HepG2 (cell line): Measurements from ENCODE around the gene ARSH. TPM values are rescaled to one million over a fixed set of nuclear protein-coding genes. Genes with fewer than 3 reads are reported as not detected.

ENCODE experiments used
- ATAC-seq: fragments of 200-7000 bp; cut with Tn5 transposase; 3 replicates; pipeline ENCODE4 v1.9.1; 2020; ENCODE audit warnings: mild to moderate bottlenecking, moderate library complexity
- BruUV-seq: library from RNA; stranded (reverse); fragments of 400-500 nt; replicated peaks from 2 replicates; lab custom pipeline; 2021; lab: Mats Ljungman, UMichigan
- CTCF ChIA-PET: fragments of 300-600 bp; formaldehyde crosslinking; extraction: SDS; loops from one replicate; lab custom pipeline; 2021; ENCODE audit warnings: low total read pairs, inconsistent platforms, low intra/inter-chr PET ratio; lab: Yijun Ruan, JAX
- POLR2A ChIA-PET: fragments of 350-600 bp; sonication (Branson Sonifier 250); formaldehyde crosslinking; loops from one replicate; lab custom pipeline; 2020; ENCODE audit warnings: antibody characterized with exemption, inconsistent platforms; lab: Yijun Ruan, JAX
- DNase-seq: peaks from one replicate; pipeline ENCODE4 v3.0.0-alpha.2; 2015; ENCODE audit warnings: low spot score
- FAIRE-seq: peaks from 3 replicates; lab custom pipeline; 2011; peaks lifted over from hg19 to GRCh38; lab: Jason Lieb, UNC
- H2AFZ ChIP-seq: one replicate; pipeline ENCODE4 v1.6.1; 2011; ENCODE audit warnings: low read length, inconsistent platforms
- H3K27ac ChIP-seq: fragments of 300-600 bp; 3 replicates; pipeline ENCODE4 v1.8.0; 2011; ENCODE audit warnings: mixed run types, mild to moderate bottlenecking, mixed read lengths, low read length, inconsistent platforms; ENCODE audit not compliant: insufficient read depth; ENCODE audit errors: extremely low read length
- H3K27me3 ChIP-seq, 2 experiments: fragments of 200-600 bp in 1 of 2; 2 replicates in 1 of 2; 3 replicates in 1 of 2; pipeline versions ENCODE4 v1.6.0 to v1.8.0; 2011; ENCODE audit warnings: low read length in 2 of 2, mild to moderate bottlenecking in 2 of 2, moderate library complexity in 2 of 2, inconsistent platforms in 1 of 2; ENCODE audit not compliant: insufficient read depth in 2 of 2, control insufficient read depth in 1 of 2
- H3K36me3 ChIP-seq, 2 experiments: fragments of 200-600 bp in 1 of 2; replicated peaks in 1 of 2; 2 replicates in 1 of 2; 3 replicates in 1 of 2; pipeline versions ENCODE4 v1.5.1 to v1.8.0; 2011; ENCODE audit warnings: low read length in 2 of 2, inconsistent platforms in 1 of 2; ENCODE audit not compliant: insufficient read depth in 2 of 2, control insufficient read depth in 1 of 2
- H3K4me1 ChIP-seq: 2 replicates; pipeline ENCODE4 v1.5.1; 2012; ENCODE audit warnings: low read length, inconsistent platforms; ENCODE audit not compliant: insufficient read depth
- H3K4me2 ChIP-seq: 2 replicates; pipeline ENCODE4 v1.6.0; 2011; ENCODE audit warnings: low read depth, low read length, inconsistent platforms
- H3K4me3 ChIP-seq, 3 experiments: fragments of 200-600 bp in 1 of 3; sonication (generic), shearing (Covaris generic) in 1 of 3; replicated peaks in 1 of 3; 2 replicates each; pipeline ENCODE4 v1.5.1; 2011 to 2016; ENCODE audit warnings: low read length in 3 of 3, inconsistent platforms in 2 of 3, low read depth in 2 of 3, mild to moderate bottlenecking in 2 of 3, control low read depth in 1 of 3, mixed read lengths in 1 of 3; ENCODE audit not compliant: insufficient read depth in 1 of 3
- H3K79me2 ChIP-seq: one replicate; pipeline ENCODE4 v1.6.1; 2011; ENCODE audit warnings: low read length, inconsistent platforms; ENCODE audit not compliant: insufficient read depth
- H3K9ac ChIP-seq: 2 replicates; pipeline ENCODE4 v1.6.0; 2011; ENCODE audit warnings: mild to moderate bottlenecking, low read depth, low read length, inconsistent platforms; ENCODE audit not compliant: insufficient read depth
- H3K9me3 ChIP-seq: 2 replicates; pipeline ENCODE4 v1.5.1; 2012; ENCODE audit warnings: mild to moderate bottlenecking, low read length
- H4K20me1 ChIP-seq: 2 replicates; pipeline ENCODE4 v1.6.0; 2011; ENCODE audit warnings: inconsistent platforms, mild to moderate bottlenecking, low read length, moderate library complexity; ENCODE audit not compliant: insufficient read depth
- AGO1 ChIP-seq: fragments of 200-400 bp; formaldehyde crosslinking; IDR thresholded peaks from 2 replicates; pipeline ENCODE4 v1.6.1; 2017; ENCODE audit warnings: mild to moderate bottlenecking, low read depth, low read length, moderate library complexity; ENCODE audit not compliant: poor library complexity, severe bottlenecking
- BCL6 ChIP-seq: IDR thresholded peaks from 2 replicates; pipeline ENCODE4 v1.6.1; 2016; ENCODE audit warnings: missing genetic modification reagents, missing compliant biosample characterization
- CHD4 ChIP-seq: fragments of 200-600 bp; sonication (generic); IDR thresholded peaks from 2 replicates; pipeline ENCODE4 v1.7.0; 2017; ENCODE audit warnings: mild to moderate bottlenecking, low read length, borderline replicate concordance
- GATAD2A ChIP-seq: IDR thresholded peaks from 2 replicates; pipeline ENCODE4 v1.6.1; 2016
- HNF4A ChIP-seq: sonication (generic); formaldehyde crosslinking; IDR thresholded peaks from 2 replicates; pipeline ENCODE4 v1.4.0; 2020; ENCODE audit warnings: missing genetic modification reagents
- NR2C2 ChIP-seq: sonication (generic); formaldehyde crosslinking; IDR thresholded peaks from 2 replicates; pipeline ENCODE4 v1.4.0; 2020; ENCODE audit warnings: missing genetic modification reagents, mild to moderate bottlenecking, moderate library complexity, borderline replicate concordance
- POGK ChIP-seq: sonication (generic); formaldehyde crosslinking; conservative IDR thresholded peaks from 2 replicates; pipeline ENCODE4 v1.8.0; 2022; ENCODE audit warnings: mild to moderate bottlenecking, moderate library complexity, missing genetic modification reagents
- RXRA ChIP-seq: sonication (generic); formaldehyde crosslinking; IDR thresholded peaks from 2 replicates; pipeline ENCODE4 v1.5.1; 2020; ENCODE audit warnings: missing genetic modification reagents
- SALL2 ChIP-seq: sonication (generic); formaldehyde crosslinking; IDR thresholded peaks from 2 replicates; pipeline ENCODE4 v1.8.1; 2023; ENCODE audit warnings: mild to moderate bottlenecking, missing genetic modification reagents, inconsistent platforms
- SIX1 ChIP-seq: sonication (generic); formaldehyde crosslinking; IDR thresholded peaks from 2 replicates; pipeline ENCODE4 v1.4.0; 2020; ENCODE audit warnings: missing genetic modification reagents, borderline replicate concordance
- SP1 ChIP-seq, 2 experiments: fragments of 450-650 bp in 1 of 2; sonication (generic) in 1 of 2; formaldehyde crosslinking in 1 of 2; IDR thresholded peaks; 2 replicates each; pipeline versions ENCODE4 v1.4.0 to v1.6.1; 2016 to 2020; ENCODE audit warnings: missing genetic modification reagents in 1 of 2
- TOE1 ChIP-seq: sonication (generic); formaldehyde crosslinking; IDR thresholded peaks from 2 replicates; pipeline ENCODE4 v1.4.0; 2020; ENCODE audit warnings: mild to moderate bottlenecking, missing genetic modification reagents
- ZBTB44 ChIP-seq: sonication (generic); formaldehyde crosslinking; IDR thresholded peaks from 2 replicates; pipeline ENCODE4 v1.4.0; 2020; ENCODE audit warnings: missing genetic modification reagents
- ZFAT ChIP-seq: sonication (generic); formaldehyde crosslinking; conservative IDR thresholded peaks from 2 replicates; pipeline ENCODE4 v1.8.1; 2023; ENCODE audit warnings: missing genetic modification reagents, inconsistent platforms
- ZKSCAN5 ChIP-seq: sonication (generic); formaldehyde crosslinking; IDR thresholded peaks from 2 replicates; pipeline ENCODE4 v1.5.1; 2020; ENCODE audit warnings: mild to moderate bottlenecking, missing genetic modification reagents
- ZNF652 ChIP-seq: IDR thresholded peaks from 2 replicates; pipeline ENCODE4 v1.6.1; 2016; ENCODE audit warnings: low read depth, borderline replicate concordance
- ZNF768 ChIP-seq: sonication (generic); formaldehyde crosslinking; IDR thresholded peaks from 2 replicates; pipeline ENCODE4 v1.4.0; 2020; ENCODE audit warnings: missing genetic modification reagents
- ZSCAN9 ChIP-seq: IDR thresholded peaks from 2 replicates; pipeline ENCODE4 v1.6.1; 2016; ENCODE audit warnings: borderline replicate concordance
- WGBS: methylation state at CpG from one replicate; pipeline ENCODE4 v1.1.6; 2017; ENCODE audit warnings: low lambda C conversion rate; 5-methylcytosine and 5-hydroxymethylcytosine counted together
- in situ Hi-C: cut with HindIII; loops from 2 replicates; pipeline ENCODE4 v1.10.0; 2017; ENCODE audit warnings: low pct_unique_long_range_greater_than_20kb; ENCODE audit not compliant: extremely low pct_ligation_motif_present
- intact Hi-C: fragments of 100-400 bp; cut with micrococcal nuclease; formaldehyde crosslinking; loops from one replicate; pipeline ENCODE4 v1.10.0; 2022; ENCODE audit not compliant: unreplicated experiment
- polyA plus RNA-seq, 8 experiments: library from polyadenylated mRNA; depleted of rRNA in 3 of 8; stranded (reverse) in 7 of 8; unstranded in 1 of 8; fragments of >200 nt; fragmentation: Illumina TruSeq in 4 of 8; extraction: Trizol in 4 of 8; gene quantifications; 2 replicates each; pipeline versions ENCODE4 v1.2.1 to v1.2.3, GENCODE V29; 2011 to 2016; ENCODE audit warnings: low read depth in 4 of 8, missing spikeins in 1 of 8, mixed read lengths in 1 of 8; ENCODE audit not compliant: insufficient read depth in 1 of 8
- total RNA-seq, 5 experiments: library from RNA; depleted of rRNA; stranded (reverse); fragments of >200 nt; fragmentation: Illumina TruSeq; extraction: Trizol; gene quantifications; 2 replicates each; pipeline ENCODE4 v1.2.3, GENCODE V29; 2016; ENCODE audit warnings: low read depth in 1 of 5

Gene ARSH
- total and polyA plus RNA-seq, 2 of the 13 experiments (the other 11 are each of a cell fraction or from before 2014, with no cell fraction given) = not detected

GRCh38 chrX:3037218-3037617 is 30.9 kb downstream of the ARSH start:
- TF ChIP-seq ZNF768 (CRISPR knock-in tag) (no peak), ZBTB44 (CRISPR knock-in tag) (no peak), SP1 (IDR thresholded peaks at IDR 0.05) (no peak), SP1 (CRISPR knock-in tag; IDR thresholded peaks at IDR 0.05) (no peak), SALL2 (no peak)
- no peak for ATAC-seq
- WGBS = 71% methylated on average over 3 of the region's 3 CpGs
- no peak for FAIRE-seq
- Histone ChIP-seq H3K9me3 (no peaks in the 10 kb centered on the region), H3K27me3 (no peaks in the 10 kb centered on the region), H3K36me3 (no peaks in the 10 kb centered on the region), H3K4me3 (no peak overlapping the region), H3K79me2 (no peaks in the 10 kb centered on the region), H2AFZ (no peak overlapping the region), H3K4me2 (no peak overlapping the region), H3K27ac (no peak overlapping the region), H3K4me1 (peaks cover 18% of the 10 kb centered on the region), H4K20me1 (no peaks in the 10 kb centered on the region), H3K9ac (no peak overlapping the region)
- in situ Hi-C loops (no loop called here), intact Hi-C loops (no loop called here)
- POLR2A ChIA-PET = no interaction called here
- no peak for DNase-seq
- CTCF ChIA-PET = no interaction called here
- BruUV-seq = no TSS peak

- Histone ChIP-seq H3K4me2 (peak overlapping the region; percentile 42), H3K27ac (no peak overlapping the region), H4K20me1 (no peaks in the 10 kb centered on the region), H3K4me3 (no peak overlapping the region), H3K27me3 (no peaks in the 10 kb centered on the region), H3K79me2 (no peaks in the 10 kb centered on the region), H3K9ac (no peak overlapping the region), H2AFZ (no peak overlapping the region), H3K9me3 (no peaks in the 10 kb centered on the region), H3K4me1 (peaks cover 35% of the 10 kb centered on the region), H3K36me3 (no peaks in the 10 kb centered on the region)
- in situ Hi-C loops (no loop called here), intact Hi-C loops (no loop called here)
- ATAC-seq (peak; percentile 35), DNase-seq (no peak), FAIRE-seq (no peak)
- BruUV-seq = no TSS peak
- no CpG with 5 or more reads among the region's 3 CpGs for WGBS
- POLR2A ChIA-PET = no interaction called here
- CTCF ChIA-PET = no interaction called here
- TF ChIP-seq AGO1 = no peak
- TF ChIP-seq ZNF652 = peak; percentile 27; the same call in 1 of the 2 replicates
- 0 out of 2 replicates have a peak, but pooled peaks have one; percentile 28 for TF ChIP-seq GATAD2A (CRISPR knock-in tag)
- no peak for TF ChIP-seq ZFAT
- TF ChIP-seq RXRA (CRISPR knock-in tag) = peak; percentile 36; the same call in 1 of the 2 replicates
- no peak for TF ChIP-seq ZKSCAN5 (CRISPR knock-in tag)
- peak; percentile 34; the same call in 1 of the 2 replicates for TF ChIP-seq SIX1
- TF ChIP-seq TOE1 = no peak
- peak; percentile 47 for TF ChIP-seq NR2C2 (CRISPR knock-in tag)
- no peak for TF ChIP-seq ZSCAN9 (CRISPR knock-in tag)
- no peak for TF ChIP-seq CHD4
- peak; percentile 42; the same call in 1 of the 2 replicates for TF ChIP-seq BCL6 (CRISPR knock-in tag)
- TF ChIP-seq HNF4A (CRISPR knock-in tag) = peak; percentile 63
- no peak for TF ChIP-seq POGK (CRISPR knock-in tag)
These were observed 37.9 kb downstream of the ARSH start for GRCh38 chrX:3044196-3044595.
